ENCODE data around the gene TPTE2.

GRCh38 chr13:19606152-19606551 is 44.8 kb upstream of the TPTE2 start:
- no peak for TF ChIP-seq CTCF (conservative IDR thresholded peaks at IDR 0.05; ENCODE audit: low read length)
- no peak for TF ChIP-seq EZH2phosphoT487 (IDR thresholded peaks at IDR 0.05; ENCODE audit: borderline replicate concordance)
